ENCODE measurements around the gene IDI2.
"Not testable (repeated sequence)": the region's sequence is repeated elsewhere in the genome, so short reads cannot be mapped to it uniquely, and the experiment has no call there.

IDI2 gene

DNA sequence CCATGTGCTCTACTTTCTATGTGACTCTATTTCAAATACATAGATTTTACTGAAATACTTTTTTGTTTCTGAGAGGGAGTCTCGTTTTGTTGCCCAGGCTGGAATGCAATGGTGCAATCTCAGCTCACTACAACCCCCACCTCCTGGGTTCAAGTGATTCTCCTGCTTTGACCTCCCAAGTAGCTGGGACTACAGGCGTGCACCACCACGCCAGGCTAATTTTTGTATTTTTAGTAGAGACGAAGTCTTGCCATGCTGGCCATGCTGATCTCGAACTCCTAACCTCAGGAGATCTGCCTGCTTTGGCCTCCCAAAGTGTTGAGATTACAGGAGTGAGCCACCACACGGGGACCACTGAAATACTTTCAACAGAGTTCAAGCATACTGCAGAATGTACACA lies 19.8 kb upstream of the IDI2 start:
- no peak for DNase-seq

DNA sequence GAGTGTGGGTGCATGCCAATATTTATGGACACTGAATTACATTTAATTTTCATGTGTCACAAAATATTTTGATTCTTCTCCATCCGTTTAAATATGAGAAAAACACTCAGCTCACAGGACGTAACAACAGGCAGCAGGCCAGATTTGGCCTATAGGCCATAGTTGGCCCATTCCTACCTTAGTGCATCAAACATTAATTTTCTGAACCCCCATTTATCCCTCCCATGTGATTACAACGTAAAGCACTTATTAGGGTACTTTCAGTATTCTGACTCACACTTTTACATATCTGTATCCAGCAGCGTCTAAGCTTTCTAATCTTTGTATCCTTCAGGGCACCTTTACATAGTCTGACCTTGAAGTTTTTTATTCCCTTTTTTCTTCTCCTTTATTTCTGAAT lies 19.3 kb upstream of the IDI2 start:
- DNase-seq = no peak

DNA sequence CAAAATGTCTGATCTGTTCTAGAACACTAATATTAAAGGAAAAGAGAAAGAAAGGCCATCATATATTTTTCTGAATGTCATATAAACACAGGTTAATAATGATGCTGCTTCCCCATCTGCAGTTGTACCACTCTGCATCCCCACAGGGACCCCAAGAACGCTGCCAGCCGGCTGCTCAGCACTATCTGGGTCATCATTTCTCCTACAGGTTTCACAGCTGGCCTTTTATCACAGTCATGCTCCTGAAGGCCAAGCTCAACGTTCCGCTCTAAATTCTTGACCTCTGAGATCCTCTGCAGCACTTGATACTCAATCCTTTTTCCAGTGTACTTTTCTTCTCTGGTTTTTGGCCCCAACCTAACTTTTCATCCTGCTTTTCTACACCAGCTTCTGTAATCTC lies 18.5 kb upstream of the IDI2 start:
- DNase-seq = no peak

DNA sequence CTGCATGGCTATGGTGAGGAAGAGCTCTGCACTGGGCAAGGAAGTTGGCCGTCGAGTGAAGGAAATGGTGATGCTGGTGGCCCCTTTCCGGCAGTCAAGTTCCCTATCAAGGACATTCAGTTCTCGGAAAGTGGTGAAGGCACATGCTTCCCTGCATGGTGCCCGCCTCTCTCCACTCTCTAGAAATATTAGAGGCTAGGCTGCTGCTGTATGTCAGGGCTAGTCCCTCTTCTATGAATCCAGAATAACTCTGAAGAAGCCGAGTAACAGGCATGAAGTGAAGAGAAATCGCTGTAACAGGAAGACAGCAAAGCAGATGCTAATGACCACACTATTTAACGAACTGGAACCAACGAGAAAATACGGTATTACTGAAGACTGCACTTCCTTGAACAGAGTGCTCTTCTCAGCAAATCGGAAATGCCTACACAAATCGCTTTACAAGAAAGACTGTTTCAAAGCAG lies 17.9 kb upstream of the IDI2 start:
- no peak for DNase-seq

DNA sequence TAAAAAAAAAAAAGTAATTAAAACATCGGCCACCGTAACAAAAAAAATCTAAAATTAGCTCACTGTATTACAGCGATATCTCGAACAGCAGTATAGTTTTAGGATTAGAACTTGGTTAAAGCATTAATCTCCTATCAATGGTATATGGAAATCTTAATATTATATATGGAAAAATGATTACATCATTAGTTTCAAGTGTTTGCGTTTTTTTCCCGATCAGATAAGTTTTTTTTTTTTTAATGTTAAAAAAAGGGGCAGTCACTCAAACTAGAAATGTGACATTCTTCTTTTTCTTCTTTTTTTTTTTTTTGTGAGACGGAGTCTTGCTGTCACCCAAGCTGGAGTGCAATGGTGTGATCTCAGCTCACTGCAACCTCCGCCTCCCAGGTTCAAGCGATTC lies 15.9 kb upstream of the IDI2 start:
- no peak for DNase-seq

DNA sequence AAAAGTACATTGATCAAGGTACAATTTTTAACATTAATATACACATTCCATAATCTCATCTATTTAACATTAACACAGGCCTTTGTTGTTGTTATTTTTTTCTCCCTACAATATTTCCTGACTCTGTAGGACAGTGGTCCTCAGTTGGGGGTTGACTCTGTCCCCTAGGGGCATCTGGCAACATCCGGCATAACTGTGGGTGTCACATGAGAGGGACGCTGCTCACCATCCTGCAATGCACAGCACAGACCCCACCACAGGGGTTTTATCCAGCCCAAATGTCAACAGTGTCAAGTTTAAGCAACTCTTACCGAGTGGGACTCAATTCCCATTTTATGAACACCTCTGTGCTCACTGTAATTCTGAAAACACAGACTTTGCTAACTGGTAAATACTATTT lies 14.5 kb upstream of the IDI2 start:
- no peak for DNase-seq

DNA sequence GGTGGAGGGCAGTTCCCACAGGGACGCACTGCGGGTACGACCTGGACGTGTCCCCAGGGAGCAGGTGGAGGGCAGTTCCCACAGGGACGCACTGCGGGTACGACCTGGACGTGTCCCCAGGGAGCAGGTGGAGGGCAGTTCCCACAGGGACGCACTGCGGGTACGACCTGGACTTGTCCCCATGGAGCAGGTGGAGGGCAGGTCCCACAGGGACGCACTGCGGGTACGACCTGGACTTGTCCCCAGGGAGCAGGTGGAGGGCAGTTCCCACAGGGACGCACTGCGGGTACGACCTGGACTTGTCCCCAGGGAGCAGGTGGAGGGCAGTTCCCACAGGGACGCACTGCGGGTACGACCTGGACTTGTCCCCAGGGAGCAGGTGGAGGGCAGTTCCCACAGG lies 13.1 kb upstream of the IDI2 start:
- DNase-seq = not testable (repeated sequence)

DNA sequence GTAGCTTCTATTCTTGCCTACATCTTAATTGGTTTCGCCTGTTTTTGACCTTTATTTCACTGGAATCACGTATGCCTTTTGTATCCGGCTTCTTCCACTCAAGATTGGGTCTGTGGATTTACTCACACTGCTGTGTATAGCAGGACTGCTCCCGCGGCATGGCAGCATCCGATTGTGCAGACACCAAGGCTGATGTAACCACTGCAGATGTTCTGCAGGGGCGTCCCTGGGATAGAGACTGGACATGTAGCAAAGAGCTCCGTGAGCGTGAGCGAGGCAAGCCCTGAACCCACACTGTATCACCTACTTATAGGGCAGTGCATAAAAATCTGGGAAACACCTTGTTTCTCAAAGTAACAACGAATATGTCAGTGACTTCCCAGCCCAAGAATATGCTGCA lies 11.4 kb upstream of the IDI2 start:
- no peak for DNase-seq

DNA sequence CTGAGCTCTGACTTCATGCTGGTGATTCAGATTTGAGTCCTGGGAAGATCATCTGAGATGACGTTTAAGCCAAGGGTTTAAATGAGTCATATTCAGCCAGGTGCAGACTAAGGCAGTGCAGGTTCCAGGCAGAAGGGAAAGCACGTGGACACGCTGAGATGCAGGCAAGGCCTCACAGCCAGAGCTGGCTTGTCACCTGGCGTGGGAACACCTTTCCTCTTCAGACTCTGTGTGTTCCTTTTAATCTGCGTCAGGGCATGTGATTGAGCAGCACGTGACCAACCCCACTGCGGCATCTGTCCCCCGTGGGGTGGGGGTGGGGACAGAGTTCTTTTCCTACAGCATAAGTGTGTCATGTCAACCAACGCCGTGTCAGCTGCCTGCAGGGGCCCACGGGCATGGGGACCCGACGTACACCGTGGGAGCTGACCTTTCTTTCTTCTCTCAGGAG lies 10.7 kb upstream of the IDI2 start:
- DNase-seq = no peak

DNA sequence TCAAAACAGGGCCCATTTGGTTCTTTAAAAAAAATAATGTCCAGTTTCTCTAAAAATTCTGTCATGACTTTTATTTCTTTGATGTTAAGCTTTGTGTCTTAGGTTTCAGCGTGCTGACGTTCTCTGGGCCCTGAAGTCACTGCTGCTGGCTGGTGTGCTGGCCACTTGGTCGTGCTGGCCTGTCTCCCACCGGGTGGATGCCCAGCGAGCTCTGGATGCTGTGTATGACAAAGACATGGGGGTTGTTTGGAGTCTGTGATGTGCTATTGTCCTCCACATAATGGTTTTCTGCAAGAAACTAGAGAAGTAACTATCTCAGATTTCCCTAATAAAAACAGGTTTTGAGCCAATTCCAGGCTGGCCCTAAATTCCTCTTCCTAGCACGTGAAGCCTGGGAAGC lies 9.5 kb upstream of the IDI2 start:
- DNase-seq = no peak

DNA sequence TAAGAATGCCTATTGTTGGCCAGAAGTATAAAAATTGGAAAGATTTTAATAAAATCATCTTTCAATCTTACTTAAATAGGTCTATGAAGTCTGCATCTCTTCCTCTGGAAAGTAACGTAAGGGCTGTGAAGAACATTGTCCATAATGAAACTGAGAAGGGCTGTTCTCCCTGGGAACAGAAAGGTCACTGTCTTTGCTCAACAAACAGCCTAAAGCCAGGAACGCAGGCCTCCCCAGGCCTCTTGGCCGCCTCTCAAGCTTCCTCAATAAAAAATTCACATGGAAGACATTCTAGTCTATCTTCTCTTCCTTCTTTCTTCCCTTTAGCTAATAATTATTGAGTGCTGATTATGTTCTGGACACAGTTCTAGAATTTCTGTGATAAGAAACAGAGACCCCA lies 9.1 kb upstream of the IDI2 start:
- no peak for DNase-seq

DNA sequence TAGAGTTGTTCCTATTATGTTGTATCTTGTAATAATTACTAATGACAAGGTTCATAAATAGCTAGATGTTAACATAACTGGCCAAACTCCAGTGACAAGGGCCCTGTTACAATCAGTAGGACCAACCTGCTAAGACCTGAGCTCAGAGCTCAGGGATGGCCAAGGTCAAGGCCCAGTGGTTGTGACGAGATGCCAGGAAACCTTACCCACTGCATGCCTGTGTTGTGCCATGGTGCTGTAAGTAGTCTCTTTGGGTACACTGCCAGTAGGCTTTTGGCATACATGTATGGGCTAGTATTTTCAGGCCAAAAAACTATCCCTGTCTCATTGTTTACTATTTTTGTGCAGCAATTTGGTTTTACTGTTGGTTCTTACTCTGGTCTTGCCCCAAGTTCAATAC lies 7.9 kb upstream of the IDI2 start:
- no peak for DNase-seq

DNA sequence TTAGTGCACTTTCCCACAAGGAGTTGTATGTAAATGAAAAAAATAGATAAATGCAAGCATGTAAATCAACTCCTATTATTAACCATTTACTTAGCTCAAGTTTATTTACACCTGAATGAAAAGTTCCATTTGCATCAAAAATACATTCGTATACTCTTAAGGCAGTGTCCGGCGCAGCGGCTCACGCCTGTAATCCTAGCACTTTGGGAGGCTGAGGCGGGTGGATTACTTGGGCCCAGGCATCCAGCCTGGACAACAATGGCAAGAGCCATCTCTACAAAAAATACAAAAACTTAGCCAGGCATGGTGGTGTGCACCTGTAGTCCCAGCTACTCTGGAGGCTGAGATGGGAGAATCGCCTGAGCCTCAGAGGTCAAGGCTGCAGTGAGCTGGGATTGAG lies 4.2 kb upstream of the IDI2 start:
- DNase-seq = no peak

DNA sequence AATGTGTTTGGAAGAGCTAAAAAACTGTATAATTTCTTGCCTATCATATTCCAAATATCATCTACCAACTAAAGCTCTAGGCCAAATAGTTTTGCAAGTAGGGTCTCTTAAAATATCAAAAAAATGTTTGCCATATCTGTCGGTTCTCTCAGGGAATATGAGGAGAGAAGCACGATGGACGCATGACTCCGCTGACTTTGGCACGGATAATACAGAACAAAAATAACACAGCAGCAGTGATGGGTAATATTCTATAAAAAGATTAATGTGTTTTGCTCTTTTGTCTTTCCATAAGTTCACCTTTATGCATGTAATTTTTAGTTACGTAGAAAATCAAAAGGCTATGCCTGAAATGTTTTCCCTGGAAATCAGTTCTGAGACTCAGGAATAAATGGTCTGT lies 919 bp upstream of the IDI2 start:
- DNase-seq = no peak

DNA sequence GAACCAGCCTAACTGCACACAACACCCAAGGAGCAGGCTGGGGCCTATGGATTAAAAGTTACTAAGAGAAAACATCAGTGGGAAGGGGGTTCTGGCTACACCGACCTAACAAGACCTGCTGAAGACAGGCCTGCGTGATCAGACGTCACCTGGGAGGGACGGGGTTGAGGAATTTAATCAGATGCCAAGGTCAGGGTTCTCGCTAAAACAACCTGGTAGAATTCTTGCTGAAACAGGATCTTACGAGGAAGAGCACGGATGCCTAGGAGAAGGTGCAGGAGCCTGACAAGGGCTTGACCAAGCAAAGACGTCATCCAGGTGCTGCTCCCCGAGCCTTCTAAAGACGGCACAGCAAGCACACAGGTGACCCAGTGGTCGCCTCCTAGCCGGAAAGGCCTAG lies 1.6 kb downstream of the IDI2 start:
- no peak for DNase-seq

DNA sequence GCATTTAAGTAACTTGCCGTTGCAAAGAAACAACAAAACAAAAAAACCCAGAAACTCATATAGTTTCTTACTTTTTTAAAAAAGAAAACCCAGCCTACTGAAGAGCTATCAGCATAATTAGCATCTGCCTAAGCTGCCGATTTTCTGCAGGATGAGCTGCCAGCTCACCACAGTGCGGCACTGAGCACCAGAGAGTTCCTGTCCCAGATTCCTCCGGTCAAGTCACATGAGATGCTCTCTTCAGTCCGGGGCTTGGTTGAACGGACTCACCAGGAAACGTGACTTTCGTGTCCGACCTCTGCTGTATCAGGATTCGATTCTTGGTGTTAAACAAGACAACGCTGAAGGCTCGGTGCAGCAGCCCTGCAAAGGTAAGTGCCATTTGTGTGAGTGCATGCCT lies 3.2 kb downstream of the IDI2 start:
- DNase-seq = no peak

DNA sequence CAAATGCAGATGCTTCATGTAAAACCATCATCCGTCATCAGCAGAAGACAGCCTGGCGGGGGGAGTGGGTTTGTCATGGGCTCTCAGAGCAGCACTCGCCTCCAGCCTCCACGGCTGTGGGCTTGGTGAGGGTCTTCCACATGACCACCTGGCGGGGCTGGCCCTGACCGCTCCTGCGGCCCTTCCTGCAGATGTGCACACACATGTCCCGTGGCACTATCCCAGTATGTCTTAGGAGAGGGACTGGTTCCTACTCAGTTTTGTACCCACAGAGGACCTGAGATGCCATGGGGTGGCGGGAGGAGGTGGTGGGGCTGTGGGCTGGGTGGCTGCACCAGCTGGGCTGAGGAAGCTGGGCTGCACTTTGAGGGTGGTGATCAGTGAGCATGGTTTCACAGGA lies 4.7 kb downstream of the IDI2 start:
- DNase-seq = no peak

DNA sequence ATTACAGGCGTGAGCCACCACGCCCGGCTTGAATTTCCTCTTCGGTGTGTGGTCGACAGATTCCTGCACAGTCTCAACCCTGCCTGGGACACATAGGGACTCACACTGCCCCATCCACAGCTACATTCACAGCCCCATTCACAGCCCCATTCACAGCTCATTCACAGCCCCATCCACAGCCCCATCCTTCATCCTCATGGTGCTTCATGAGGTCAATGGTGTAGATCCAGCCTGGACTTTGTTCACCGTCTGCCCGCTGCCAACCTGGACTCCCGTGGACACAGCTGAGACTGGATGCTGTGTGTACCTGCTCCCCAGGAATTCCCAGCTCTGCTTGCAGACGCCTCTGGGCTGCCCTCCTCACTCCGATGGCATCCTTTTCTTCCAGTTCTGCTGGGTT lies 5.2 kb downstream of the IDI2 start:
- no peak for DNase-seq

DNA sequence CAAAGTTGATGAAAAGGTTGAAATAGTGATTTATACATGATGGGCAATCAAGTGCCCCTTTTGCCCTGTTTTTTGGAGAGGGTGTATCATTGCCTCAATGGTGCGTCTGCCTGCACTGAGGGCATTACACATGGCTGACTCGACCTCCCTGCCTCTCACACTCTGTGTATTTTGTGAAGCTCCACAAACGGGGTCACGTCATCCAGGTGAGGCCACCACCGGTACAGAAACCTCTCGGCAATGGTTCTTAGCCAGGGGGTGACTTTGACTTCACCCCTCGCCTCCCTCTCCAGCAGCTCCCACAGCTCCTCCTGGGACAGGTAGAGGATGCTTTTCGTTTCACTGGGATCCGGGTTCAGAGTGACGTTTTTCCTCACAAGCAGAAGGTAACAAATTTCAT lies 6.3 kb downstream of the IDI2 start:
- no peak for DNase-seq

DNA sequence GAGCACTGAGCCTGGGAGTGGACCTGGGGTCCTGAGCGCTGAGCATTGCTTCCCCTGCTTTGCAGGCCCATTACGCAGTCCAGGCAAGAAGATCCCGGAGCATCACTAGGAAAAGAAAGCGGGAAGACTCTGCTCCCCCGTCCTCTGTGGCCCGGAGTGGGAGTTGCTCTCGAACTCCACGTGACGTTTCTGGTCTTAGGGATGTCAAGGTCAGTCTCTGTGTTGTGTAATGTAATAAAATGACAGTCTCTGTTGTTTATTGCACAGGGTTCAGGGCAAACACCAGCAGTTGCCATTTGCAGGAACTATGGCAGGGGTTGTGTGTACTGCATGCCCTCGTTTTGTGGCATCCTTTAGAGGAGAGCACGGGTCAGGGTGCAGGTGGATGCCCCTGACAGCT lies 10.0 kb downstream of the IDI2 start:
- no peak for DNase-seq

DNA sequence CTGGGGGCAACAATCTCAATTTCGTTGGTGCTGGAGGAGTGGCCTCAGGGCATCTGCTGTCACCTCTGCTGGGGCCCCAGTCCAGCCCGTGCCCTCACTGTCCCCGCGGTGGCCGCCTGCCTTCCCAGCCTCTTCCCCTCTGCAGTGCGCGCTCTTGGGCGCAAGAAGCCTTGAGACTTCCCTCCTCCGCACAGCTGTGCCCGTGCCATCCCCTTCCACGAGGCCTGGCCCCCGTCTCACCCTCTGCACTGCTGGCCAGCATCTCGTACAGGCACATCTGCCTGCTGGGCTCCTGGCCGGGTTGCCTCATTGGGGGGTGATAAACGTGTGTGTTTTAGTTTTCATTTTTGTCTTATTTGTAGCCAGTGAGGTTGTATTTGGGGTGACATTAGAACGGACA lies 14.0 kb downstream of the IDI2 start:
- DNase-seq = no peak

DNA sequence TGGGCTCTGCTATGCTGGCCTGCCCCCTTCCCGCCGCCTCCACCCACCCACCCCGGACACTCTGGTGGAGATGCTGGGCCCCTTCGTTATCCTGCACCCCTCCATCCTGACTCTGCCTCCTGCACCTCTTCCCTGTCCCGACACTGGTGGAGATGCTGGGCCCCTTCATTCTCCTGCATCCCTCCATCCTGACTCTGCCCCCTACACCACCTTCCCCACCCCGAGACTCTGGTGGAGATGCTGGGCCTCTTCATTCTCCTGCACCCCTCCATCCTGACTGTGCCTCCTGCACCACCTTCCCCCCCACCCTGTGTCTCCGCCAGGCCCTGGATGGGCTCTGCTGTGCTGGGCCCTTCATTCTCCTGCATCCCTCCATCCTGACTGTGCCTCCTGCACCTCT lies 15.0 kb downstream of the IDI2 start:
- DNase-seq = no peak

DNA sequence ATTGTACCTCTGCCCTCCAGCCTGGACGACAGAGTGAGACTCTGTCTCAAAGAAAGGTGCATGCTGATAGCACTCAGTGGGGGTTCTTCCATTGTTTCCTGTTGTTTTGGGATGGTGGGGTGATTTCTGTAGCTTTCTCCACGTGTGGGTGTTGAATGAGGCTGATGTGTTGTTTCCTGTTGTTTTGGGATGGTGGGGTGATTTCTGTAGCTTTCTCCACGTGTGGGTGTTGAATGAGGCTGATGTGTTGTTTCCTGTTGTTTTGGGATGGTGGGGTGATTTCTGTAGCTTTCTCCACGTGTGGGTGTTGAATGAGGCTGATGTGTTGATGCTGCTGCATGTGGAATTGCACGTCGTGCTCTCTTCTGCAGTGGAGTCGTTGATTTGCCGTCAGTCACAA lies 15.7 kb downstream of the IDI2 start:
- not testable (repeated sequence) for DNase-seq

DNA sequence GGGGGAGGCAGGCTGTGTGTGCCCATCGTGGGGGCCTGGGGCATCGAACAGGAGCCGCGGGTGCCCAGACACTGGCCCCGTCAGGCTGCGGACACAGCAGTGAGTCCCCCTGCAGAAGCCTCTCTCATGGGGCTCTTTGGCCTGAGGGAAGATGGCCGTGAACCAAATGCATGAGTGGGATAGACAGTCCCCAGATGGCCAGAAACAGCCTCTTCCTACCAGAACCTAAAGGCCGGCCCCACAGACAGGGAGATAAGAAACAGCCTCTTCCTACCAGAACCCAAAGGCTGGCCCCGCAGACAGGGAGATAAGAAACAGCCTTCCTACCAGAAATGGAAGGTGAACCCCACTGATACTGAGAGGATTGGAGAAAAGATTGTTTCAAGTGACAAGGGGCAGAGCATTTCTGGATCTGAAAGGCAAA lies 16.6 kb downstream of the IDI2 start:
- DNase-seq = no peak

DNA sequence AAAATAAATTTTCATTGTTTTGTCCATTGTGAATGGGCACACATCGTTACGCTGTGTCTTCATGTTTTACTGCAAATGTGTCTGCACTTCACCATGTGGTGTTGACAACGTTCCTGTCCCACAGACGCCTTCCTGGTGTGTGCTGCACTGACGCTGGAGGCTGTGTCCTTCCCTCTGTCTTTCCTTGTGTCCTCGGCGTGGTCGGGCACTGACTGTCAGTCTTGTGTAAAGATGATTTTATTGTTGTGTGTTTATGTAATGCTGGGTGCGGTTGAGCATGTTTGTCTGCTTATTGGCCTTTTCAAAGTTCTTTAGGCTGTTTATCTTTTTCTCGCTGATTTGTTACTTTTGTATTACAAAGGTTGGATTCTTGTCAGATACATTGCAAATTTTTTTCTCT lies 18.1 kb downstream of the IDI2 start:
- no peak for DNase-seq

DNA sequence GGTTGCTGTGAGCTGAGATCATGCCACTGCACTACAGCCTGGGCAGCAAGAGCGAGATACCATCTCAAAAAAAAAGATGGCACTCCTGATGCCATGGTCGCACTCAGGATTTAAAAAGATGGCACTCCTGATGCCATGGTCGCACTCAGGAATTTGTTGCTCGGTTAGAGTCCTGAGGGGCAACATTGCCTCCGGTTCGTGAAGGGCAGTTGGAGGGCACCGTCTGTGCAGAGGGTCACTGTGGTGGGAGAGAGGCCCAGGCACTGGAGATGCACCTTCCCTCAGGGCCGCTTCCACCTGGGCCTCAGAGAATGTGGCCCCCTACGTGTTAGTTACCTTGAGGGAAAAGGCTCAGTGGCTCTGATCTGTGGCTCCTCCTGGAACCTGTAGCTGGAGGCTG lies 19.1 kb downstream of the IDI2 start:
- DNase-seq = no peak

Measured in islet precursor cell (in vitro differentiated cells).